Amniotic stem cell (primary cell): ENCODE measurements around the gene HOXB3.

ENCODE experiments used
- DNase-seq: peaks from one replicate; lab custom pipeline; 2025; lab: John Stamatoyannopoulos, UW

The HOXB3 gene

DNA sequence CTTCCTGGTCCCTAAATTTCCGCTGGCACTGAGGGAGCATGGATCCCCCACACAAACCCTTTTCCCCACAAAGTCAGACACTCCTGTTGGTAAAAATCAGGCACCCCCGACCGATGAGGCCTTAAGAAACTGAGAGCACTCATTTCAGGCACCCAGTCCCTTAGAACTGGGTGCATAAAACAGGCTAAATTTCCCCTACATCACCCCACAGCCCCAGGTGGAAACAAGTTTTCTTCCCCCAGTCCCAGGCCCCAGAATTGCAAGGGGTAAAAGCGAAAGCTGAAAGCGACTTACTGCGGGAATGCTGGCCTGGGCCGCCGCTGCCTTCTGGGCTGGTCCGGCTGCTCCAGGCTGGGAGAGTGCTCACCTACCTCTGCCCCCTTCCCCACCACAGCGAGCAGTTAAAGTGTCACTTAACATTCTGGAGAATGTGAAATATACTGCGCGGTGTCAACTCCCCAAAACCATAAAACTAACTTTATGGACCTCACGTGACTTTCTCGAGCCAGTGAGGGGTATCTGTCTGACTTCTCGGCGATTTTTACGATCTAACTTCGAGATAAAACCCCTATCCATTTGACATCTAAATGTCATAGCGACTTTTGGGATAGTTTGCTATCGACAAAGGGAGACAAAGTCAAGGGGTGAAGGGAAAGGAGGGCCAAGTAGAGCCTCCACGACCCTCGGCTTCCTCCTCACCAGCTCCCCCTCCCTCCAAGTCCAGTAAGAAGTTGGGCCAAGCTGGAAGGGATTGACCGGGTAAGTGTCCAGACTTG, at the start of gene HOXB3:
HOXB3 (minus strand) TSS at position 411 of the 776 bp plus-strand sequence. CDS start 37,767 bp downstream, outside the sequence.
- no peak for DNase-seq

DNA sequence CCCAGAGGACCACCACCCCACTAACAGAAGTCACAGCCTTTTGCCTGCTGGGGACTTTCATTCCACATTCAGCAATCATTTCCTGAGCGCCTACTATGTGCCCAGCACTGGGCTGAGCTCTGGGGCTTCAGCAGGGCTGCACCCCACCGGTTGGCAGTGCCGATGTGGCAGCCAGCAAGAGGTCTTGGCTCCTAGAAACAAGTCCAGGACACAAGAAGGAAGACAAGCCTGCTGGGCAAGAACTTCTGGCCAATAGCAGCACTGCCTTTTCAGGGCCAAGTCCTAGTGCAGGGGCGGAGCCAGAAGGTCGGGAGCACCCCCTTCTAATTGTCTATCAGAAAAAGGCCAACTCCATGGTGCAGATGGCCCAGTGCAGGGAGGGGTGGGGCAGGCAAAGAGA, 49.1 kb upstream of the HOXB3 start:
- DNase-seq, result no peak

DNA sequence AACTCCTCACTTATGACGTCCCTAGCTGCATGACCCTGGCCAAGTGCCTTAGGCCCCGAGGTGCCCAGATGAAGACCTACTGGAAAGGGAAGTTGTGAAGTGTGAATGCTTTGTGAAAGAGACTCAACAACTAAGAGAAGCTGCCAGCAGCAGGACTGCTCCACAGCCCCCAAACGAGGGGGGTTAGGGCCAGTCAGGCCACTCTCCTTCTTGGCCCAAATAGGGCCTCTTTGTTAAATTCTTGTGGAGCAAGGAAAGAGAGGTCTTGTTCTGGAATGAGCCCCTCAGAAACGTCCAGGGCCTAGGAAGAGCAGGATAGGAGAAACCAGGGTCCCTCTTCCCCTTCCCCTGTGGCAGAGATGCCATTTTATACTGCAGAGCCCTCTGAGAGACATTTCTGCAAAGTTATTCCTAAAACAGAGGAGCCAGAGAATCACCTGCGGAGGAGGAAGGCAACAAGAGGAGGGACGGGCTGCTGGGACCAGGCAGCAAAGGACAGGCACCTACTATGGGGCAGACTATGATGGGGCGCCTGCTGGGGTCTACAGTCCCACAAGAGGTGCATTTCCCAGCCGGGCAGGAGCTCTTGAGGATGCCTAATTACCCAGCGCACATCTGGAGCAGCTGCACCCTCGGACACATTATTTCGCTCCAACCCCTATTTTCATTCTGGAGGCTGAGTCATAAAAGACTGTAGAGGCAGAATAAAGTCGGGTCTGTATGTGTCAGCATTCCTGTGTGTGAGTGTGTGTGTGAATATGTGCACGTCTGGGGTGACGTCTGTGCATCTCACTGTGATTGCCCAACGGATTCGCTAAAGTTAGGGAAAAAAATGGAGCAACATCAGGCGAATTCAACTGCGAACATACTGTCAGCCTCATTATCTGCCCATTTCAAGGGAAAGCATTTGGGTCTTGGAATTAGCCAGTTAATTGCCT, 47.6 kb upstream of the HOXB3 start:
- DNase-seq, result no peak

DNA sequence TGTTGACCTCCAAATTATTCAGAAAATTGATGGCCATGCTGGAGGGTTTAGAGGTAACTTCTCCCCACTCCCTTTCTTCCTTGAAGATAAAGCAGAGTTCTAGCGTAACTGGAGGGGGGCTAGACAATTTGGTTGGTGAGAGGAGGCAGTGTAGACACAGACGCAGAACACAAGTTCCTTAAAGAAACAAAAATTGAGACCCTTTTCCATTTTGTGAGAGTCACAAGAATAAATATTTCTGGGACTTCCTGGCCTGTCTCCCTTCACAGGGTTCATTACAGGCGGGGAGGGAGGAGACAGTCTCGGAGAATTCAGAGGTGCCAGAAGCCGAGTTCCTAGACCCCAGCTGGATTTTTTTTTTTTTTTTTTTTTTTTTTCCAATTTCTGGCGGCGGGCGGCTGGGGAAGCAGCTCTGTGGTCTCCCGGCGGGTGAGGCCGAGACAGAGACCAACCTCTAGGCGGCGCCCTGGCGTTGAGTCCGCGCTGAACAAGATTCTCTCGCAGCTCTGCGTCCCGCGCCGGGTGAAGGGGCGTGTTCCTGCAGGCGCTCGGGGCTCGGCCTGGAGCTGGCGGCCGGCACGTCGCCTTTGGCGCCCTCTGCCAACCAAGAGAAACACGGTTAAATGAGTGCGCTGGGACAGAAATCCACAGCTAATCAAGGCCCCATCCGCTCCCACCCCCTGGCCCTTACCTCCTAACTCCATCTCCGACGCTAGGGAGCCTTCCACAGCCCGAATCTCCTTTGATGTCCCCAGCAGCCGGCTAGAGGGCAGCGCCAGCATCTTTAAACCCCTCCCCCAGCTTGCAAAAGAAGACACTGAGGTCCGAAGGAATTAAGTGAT, 46.4 kb upstream of the HOXB3 start:
- no peak for DNase-seq

DNA sequence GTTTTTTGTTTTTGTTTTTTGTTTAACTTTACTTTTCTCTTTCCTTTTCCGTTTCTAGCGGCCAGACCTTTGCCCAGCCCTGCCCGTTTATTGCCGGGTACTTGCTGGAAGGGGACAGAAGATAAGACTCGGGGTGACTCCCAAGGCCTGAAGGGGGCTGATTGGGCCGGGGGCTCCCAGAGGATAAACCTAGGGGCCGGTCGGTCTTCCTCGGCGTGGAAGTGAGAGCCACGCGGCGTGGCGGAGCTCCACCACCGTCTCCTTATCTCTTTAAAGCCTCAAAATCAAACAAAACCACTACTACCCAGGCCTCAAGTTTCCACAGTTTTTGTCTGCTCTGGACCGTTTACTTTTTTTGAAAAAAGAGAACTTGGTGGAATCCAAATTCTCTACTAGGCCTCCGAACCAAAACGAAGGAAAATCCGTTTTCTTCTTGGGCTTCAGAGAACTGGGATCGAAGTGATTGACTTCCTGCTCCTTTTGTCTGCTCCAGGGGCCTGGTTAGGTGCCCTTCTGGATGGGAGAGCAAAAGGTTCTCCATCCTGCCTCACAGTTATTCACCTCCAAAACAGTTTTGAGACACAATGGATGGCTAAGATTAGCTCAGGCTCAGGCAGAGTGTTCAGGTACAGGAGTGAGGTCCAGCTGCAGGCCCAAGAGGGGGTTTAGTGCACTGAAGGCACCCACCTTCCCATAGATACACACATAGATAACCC, 44.6 kb upstream of the HOXB3 start:
- DNase-seq, result no peak

DNA sequence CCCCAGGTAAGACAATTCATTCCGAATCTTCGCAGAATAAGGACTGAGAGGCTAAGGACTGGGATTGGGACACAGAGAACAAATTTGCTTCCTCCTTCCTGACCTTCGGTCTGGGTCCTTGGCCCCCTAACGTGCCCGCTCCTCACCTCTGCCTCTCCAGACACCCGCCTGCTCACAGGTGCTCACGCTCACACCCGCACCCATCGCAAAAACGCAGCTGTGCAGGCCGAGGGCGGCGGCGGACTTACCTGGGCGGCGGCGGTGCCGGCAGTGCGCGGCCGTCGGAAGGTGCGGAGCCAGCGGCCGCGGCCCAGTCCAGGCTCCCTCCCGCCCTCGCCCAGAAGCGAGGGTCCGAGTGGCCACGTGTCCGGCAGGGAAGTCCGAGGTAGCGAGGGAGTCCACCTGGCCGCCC, 43.2 kb upstream of the HOXB3 start:
- no peak for DNase-seq

DNA sequence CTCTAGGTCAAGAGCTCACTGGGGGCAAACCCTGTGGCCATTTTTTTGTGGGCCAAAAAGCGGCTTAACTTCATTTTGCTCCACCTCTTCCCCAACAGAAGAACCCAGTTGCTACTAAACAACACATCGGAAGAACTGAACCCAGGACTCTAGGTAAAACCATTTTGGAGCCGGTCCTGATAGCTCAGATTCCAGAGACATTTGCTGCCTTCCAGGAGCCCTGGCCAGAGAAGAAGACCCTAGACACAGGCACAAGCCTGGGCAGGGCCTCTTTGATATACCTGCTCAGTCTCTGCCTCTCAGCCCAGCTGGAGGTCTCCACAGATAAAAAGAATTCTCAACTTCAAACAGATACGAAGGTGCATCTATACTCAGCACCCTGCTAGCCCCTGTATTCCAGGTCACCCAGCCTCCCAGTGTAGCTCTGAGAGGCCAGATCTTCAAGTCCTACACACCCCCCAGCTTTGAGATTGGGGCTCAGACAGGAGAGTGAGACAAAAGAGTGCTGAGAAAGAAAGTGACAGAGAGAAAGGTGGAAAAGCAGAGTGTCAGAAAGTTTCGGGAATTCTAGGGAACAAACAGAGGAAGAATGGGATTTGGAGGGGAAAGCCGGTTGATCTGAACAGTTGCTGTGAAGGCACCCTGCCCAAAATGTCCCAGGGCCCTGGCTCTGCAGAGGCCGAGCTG, 42.7 kb upstream of the HOXB3 start:
- DNase-seq, result no peak

DNA sequence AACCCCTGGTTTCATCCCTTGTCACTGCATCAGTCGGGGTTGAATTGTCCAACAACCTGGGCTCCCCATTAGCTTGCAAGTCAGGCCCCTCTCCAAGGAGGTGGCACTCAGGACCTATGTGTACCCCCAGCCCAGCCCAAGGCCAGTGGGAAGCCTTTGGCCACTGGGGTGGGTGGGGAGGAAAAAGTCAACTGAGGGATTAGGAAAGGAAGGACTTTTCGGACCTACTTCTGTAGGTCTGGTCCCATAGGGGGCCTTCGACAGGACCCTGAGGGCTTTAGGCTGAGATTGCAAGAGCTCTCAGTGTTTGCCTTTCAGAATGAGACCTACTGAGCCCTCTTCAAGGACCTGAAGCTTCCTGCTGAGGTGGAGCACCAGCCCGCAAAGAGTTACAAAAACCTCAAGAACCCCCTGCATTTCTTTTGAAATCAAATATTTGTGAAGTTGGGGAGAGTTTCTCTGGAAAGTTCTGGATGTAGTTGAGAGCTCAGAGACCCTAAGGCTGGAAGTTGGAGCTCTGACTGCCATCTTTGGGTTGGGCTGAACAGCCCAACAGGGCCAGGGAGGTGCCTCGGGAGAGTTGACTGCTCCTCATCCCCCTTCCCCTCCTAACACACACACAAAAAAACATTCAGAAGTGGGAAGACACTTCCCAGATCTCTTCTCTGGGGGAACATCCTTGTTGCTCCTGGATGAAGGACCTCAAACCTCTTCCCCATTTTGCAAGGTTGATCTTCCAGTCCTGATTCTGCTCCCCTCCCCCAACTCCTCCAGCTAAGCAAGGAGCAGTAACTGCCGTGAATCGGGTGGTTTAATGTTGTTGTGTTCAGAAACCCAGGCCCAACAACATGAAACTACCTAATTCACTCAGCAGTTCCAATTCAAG, 41.9 kb upstream of the HOXB3 start:
- DNase-seq, result no peak

DNA sequence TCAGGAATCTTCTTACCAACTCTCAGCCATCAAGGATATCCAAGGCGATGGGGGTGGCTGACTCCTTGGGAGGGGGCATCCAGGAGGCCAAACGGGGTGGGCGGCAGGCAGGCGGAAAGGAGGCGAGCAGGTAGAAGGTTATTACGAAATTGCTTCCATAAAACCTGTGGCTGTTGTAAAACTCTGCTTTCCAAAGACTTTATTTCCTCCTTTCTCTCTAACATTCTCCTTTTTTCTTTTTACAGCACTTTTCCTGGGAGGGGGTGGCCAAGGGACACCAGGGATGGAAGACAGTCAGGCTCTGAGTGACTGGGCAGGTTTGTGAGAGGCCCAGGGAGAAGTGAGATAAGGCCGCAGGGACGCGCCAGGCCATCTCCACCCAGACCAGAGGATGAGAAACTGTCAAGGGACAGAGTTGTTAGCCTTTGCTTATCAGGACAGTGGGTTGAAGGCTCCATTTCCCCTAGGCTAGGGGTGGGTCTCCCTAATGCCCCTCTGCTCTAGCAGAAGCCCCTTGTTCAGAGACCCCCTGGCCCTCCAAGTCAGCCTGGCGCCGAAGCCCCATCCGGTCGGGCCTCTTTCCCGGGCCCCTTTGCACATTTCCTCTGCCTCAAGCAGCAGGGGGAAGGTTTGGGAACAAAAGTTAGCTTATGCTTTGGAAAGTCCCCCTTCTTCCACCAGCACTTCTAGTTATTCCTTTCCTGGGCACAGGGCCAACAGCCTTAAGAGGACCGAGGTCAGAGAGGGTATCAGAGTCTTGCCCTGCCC, 41.1 kb upstream of the HOXB3 start:
- no peak for DNase-seq

DNA sequence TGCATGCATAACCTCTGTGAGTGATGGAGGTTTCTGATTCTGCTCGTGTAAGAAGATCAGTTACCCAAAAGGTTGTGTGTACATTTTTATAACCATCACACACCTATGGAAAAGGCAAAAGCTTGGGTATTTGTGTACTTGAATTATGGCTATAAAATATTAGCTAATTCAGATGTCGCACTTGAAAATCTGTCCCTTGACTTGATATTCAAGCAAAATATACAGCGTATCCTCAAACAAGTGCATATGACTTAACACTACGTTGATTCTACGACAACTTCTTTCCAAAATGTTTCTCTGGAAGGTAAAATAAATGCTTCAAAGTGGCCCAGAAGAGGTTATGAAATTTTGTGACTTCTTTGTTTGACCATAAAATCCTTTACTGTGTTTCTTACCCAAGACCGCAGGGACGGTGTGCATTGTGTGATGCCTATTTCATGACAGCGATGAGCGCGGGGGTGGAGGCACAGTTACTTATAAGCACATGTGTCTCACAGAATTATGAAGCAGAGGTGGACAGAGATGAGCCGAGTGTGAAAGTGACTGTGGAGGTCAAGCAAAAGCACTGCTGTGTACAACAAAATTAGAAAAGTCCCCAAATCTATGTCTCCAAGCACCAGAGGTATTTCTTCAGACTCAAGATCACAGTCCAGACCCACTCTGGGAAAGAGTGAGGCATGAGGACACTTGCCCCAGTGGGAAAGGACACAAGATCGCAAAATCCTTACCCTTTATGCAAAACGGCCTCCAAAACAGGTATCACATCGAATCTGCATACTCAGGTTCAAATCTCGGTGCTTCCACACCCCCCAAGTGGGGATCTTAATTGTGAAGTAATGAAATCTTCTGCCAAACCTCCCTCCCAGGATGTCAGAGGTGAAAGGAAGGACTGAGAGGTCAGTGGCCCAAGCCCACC, 40.2 kb upstream of the HOXB3 start:
- no peak for DNase-seq

DNA sequence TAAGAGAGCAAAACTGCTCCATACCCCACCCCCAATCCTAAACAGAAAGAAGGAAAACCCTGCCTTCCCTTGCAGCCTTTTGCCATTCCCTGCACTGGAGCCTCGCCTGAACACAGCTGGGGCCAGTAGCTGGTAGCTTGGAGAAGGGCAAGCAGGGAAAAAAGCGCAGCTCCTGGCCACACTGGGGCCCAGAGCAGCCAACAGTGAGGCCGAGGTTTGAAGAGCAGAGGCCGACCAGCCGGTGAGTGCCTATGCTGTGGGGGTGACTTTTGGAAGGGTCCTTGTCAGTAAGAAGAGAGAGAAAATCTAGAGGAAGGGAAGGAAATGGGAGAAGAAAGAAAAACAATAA, 39.3 kb upstream of the HOXB3 start:
- no peak for DNase-seq

DNA sequence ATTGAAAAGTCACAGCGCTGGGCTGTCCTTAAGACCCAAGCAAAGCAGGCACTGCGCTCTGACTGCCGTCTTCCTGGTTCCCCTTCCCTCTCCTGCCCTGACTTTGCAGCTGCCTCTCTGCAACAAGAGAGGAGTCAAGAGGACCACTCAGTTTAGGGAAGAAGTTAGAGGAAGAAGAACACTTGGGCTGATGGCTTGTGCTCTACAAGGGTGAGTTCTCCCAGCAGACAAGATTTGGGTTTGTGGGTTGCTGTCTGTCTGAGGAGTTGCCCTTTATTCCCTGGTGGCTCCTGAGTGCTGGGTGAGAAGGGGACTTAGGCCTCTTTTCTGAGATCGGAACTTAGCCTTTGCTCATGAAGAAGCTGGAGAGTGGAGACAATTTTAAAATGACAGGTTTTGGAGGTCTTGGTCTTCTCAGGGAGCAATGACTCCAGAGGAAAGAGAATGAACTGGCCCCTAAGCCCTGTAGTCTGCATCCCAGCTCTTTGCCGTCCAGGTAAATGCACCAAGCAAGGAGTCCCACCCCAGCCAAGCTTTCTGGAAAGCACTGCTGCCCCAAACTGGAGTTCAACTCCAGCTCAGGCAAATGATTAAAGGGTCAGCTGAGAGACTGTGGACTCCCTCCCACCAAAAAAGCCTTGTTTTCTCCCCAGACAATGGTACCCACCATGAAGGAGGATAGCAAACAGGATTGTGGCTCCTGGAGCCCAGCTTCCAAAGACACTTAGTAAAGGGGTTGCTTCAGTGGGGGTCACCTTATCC, 38.8 kb upstream of the HOXB3 start:
- no peak for DNase-seq

DNA sequence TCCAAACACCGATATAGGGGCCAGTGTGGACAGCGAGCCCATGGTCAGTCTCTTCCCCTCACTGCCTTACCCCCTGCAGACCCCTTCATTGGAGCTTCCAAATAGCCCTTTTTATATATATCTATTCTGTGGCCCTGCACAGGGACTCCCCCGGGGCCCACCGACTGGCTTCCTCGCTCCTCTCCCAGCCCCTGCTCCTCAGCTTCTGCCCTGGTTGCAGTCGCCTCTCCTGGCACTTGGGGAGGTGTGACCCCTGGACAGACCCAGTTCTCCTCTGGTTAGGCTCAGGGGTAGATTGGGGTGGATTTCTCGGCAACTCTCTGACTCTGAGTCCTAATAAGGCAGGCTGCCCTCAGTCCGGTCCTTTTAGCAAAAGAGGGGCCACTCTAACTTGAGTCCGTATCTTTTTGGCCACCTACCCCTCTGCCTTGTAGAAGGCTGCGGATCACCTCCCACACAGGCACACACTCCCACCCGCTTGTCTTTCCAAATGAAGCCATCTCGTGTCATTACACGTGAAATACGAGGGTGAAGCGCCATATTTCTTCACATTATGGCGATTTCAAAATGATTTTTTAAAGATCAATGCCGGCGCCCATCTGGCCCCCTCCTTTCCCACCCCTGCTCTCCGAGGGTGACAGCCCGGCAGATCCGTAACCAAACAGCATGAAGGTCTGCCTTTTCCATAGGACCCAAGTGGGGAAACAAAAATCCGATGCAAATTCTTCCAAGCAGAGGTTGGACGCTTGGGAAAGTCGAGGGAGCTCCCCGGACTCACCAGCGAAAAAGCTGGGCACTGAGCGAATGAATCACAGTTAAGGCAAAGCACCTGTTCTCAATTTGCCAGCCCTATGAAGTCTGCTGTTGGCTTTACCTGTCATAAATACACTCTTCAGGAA, 37.8 kb upstream of the HOXB3 start:
- no peak for DNase-seq

DNA sequence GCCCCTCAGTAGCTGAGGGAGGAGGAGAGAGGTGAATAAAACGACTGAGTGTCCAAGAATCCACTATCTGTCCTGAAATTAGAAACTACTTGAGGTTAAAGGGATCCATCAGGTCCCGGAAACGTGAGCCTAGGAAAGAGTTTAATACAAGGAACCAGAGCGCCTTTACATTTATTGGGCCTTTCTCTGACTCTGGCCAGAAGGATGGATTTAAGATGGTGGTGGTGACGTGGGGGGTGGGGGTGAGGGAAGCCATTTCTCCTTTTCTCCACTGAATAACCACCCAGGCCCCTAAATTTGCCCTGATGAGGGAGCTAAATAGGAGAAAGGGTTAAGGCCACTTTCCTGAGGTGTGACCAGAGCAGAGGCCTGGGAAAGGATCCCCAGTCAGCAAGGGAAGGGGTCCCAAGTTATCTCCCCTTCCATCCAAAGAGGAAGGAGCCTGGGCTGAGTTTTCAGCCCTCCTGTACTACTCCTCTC, 37.1 kb upstream of the HOXB3 start:
- DNase-seq, result no peak

DNA sequence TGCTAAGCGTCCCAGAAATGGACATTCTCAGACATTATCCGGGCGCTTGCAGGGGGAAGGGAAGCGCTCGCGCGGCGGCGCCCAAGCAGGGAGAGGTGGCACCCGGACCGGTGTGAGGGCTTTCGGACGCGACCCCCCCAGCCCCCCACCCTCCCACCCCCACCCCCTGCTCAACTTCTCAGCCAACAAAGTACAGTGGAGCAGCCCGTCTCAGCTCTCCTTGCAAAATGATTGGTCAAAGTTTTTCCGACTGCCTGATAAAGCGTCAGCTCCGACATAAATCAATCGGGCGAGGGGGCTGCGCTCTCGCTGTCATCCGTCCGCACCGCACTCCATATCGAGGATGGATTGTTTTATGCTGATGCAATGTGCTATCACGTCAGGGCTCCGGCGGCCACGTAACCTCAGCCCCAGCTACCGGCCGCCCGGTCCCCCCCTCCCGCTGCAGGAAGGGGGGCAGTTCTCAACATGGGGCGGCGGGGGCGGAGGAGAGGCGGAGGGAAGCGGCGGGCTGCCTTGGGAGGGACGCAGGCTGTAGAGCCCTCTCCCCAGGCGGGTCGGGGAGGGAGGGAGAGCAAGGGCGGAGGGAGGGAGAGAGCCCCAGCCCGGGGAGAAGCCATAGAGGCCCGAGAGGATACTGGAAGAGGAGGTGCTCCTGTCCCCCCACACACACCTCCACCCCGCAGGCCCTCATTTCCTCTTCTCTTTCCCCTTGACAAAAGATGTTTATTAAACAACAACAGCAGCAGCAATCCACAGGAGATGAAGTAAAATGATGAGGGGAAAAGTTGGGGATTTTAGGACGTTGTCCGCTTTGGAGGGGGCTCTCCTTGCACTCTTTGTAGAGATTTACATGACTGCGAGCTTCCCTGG, 36.4 kb upstream of the HOXB3 start, which contains the start of gene HOXB9:
HOXB9 (minus strand) TSS at position 114 of the 873 bp plus-strand sequence; CDS start at position 25, 89 bp downstream.
- DNase-seq, result no peak
